Neural crest cell (in vitro differentiated cells): ENCODE data around the gene COL9A1. TPM values are rescaled to one million over a fixed set of nuclear protein-coding genes. Genes with fewer than 3 reads are reported as not detected.

Experiments used
- DNase-seq: peaks from one replicate; pipeline ENCODE4 v3.0.0; 2021; ENCODE audit warnings: low read depth, mixed read lengths, low spot score
- H3K27ac Mint-ChIP-seq: one replicate; pipeline ENCODE4 v1.8.0; 2021; ENCODE audit warnings: mild to moderate bottlenecking, mixed read lengths; ENCODE audit not compliant: unreplicated experiment
- H3K27me3 Mint-ChIP-seq: 2 replicates; pipeline ENCODE4 v1.8.0; 2021; ENCODE audit warnings: low read depth, mild to moderate bottlenecking, mixed read lengths
- H3K36me3 Mint-ChIP-seq: 2 replicates; pipeline ENCODE4 v1.8.0; 2021; ENCODE audit warnings: low read depth, mild to moderate bottlenecking, mixed read lengths
- H3K4me1 Mint-ChIP-seq: 2 replicates; pipeline ENCODE4 v1.8.0; 2021; ENCODE audit warnings: mixed read lengths
- H3K4me3 Mint-ChIP-seq: one replicate; pipeline ENCODE4 v1.8.0; 2021; ENCODE audit warnings: mild to moderate bottlenecking, mixed read lengths
- H3K9me3 Mint-ChIP-seq: 2 replicates; pipeline ENCODE4 v1.8.0; 2021; ENCODE audit warnings: mixed read lengths
- total RNA-seq: library from RNA; stranded (reverse); gene quantifications from 2 replicates; pipeline ENCODE4 v1.2.1, GENCODE V29; 2021
- TF ChIP-seq, protein P1 (sequence below): fragments of 200-600 bp; sonication (generic); conservative IDR thresholded peaks from 2 replicates; pipeline ENCODE4 v1.5.0; 2021; ENCODE audit warnings: antibody characterized with exemption, mild to moderate bottlenecking

Gene COL9A1
- total RNA-seq, 1 donor from 2014 or later, result 30.8 TPM

GRCh38 chr6:70234561-70235236 is 68.2 kb downstream of the COL9A1 start:
- peaks cover 11% of the 10 kb centered on the region for H3K4me1 Mint-ChIP-seq
- no peaks in the 10 kb centered on the region for H3K9me3 Mint-ChIP-seq
- H3K4me3 Mint-ChIP-seq, result no peak overlapping the region
- DNase-seq, result no peak
- H3K27ac Mint-ChIP-seq, result no peak overlapping the region
- TF ChIP-seq, protein P1, sequence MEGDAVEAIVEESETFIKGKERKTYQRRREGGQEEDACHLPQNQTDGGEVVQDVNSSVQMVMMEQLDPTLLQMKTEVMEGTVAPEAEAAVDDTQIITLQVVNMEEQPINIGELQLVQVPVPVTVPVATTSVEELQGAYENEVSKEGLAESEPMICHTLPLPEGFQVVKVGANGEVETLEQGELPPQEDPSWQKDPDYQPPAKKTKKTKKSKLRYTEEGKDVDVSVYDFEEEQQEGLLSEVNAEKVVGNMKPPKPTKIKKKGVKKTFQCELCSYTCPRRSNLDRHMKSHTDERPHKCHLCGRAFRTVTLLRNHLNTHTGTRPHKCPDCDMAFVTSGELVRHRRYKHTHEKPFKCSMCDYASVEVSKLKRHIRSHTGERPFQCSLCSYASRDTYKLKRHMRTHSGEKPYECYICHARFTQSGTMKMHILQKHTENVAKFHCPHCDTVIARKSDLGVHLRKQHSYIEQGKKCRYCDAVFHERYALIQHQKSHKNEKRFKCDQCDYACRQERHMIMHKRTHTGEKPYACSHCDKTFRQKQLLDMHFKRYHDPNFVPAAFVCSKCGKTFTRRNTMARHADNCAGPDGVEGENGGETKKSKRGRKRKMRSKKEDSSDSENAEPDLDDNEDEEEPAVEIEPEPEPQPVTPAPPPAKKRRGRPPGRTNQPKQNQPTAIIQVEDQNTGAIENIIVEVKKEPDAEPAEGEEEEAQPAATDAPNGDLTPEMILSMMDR, result no peak
- H3K36me3 Mint-ChIP-seq, result peaks cover 5% of the 10 kb centered on the region
- H3K27me3 Mint-ChIP-seq, result no peaks in the 10 kb centered on the region

DNA sequence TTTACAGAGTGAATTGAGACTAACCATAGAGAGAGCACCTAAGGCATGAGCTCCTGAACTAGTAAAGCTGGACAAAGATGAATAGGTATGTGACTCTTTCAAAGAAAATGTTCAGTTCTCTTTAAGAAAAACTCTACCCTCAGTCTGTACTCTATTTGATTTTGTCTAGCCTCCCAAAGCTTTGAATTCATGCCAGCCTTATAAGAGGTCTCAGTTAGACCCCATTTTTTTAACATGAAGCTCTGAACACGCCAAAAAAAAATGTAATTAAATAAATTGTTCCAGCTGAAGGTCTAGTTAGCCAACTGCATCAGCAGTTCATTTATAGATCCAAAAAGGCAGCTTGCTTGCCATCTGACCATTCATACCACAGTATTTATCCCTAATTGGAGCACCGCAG is 71.6 kb downstream of the COL9A1 start:
- H3K36me3 Mint-ChIP-seq, result no peaks in the 10 kb centered on the region
- H3K27ac Mint-ChIP-seq, result no peak overlapping the region
- no peak for DNase-seq
- TF ChIP-seq, protein P1, result no peak
- H3K4me1 Mint-ChIP-seq, result peaks cover 11% of the 10 kb centered on the region
- no peak overlapping the region for H3K4me3 Mint-ChIP-seq
- no peaks in the 10 kb centered on the region for H3K9me3 Mint-ChIP-seq
- no peaks in the 10 kb centered on the region for H3K27me3 Mint-ChIP-seq

DNA sequence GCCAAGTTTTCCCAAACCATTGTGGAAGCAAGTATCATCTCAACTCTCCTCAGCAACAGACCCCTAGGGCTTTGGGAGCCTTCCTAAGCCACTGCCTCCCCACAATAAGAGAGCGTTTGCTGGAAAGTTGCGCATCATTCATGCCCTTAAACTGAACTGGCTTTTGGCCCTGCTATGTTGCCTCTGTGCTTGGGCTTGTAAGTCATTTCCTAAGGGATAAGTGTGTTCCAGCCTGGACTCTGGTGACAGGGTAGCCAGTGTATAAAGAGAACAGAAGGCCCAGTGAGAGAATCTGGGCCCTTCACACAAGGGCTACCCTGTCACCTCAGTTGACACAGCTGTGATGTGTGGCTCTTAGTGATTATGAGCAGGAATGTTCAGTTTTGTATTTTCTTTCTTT is 77.8 kb downstream of the COL9A1 start:
- no peaks in the 10 kb centered on the region for H3K27me3 Mint-ChIP-seq
- TF ChIP-seq, protein P1, result no peak
- no peaks in the 10 kb centered on the region for H3K9me3 Mint-ChIP-seq
- no peaks in the 10 kb centered on the region for H3K36me3 Mint-ChIP-seq
- peaks cover 18% of the 10 kb centered on the region for H3K4me1 Mint-ChIP-seq
- peak overlapping the region; percentile 73 for H3K27ac Mint-ChIP-seq
- peak overlapping the region; percentile 29 for H3K4me3 Mint-ChIP-seq
- no peak for DNase-seq

DNA sequence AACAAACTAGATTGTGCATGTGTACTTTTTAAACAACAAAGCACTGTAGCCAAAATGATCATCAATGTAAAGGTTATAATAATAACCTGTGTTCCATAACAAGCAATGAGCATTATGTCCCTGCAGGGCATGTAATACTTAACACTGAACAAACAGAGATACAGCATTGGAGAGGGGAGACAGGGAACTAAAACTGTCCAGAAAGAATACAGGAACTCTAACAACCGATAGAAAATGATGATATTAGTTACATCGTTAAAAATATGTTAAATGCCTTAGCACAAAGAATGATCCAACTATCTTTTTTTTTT is 80.5 kb downstream of the COL9A1 start:
- no peaks in the 10 kb centered on the region for H3K36me3 Mint-ChIP-seq
- TF ChIP-seq, protein P1, result no peak
- no peaks in the 10 kb centered on the region for H3K9me3 Mint-ChIP-seq
- no peaks in the 10 kb centered on the region for H3K27me3 Mint-ChIP-seq
- peaks cover 18% of the 10 kb centered on the region for H3K4me1 Mint-ChIP-seq
- H3K27ac Mint-ChIP-seq, result no peak overlapping the region
- DNase-seq, result no peak
- no peak overlapping the region for H3K4me3 Mint-ChIP-seq

DNA sequence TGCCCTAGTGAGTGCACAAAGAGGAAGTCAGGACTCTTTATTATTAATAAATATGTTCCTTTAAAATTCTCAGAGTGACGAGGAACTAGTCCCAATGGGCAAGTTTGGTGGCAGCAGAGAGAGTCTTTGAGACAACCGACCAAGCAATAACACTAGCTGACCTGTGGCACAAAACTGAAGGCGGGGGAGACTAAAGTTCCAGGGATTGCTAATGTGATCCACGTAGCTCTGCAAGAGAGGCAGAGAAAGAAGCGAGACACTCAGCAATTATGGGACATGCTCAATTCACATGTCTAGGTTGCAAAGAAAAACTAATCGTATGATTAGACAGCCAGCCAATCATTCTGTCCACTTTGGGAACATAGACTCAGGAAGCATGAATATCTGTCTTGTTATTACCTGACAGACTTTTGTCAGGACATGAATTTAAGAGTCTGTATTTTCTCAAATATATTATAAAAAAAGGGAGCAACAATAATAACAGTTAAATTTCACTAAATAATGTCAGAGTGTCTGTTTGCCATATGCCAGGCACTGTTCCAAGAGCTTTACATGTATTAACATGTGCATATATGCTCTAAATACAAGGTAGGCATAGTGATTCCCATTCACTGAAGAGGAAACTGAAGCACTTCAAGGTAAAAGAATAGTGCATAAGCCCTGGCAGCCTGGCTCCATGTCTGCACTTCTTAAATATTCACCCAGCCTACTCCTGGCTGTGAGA is 81.0 kb downstream of the COL9A1 start:
- Mint-ChIP-seq H3K27me3 (no peaks in the 10 kb centered on the region), H3K36me3 (no peaks in the 10 kb centered on the region), H3K9me3 (no peaks in the 10 kb centered on the region), H3K4me1 (peaks cover 18% of the 10 kb centered on the region), H3K27ac (no peak overlapping the region), H3K4me3 (no peak overlapping the region)
- TF ChIP-seq, protein P1, result no peak
- DNase-seq, result no peak
